Left lung (tissue), 10 donors: Measurements from ENCODE around the gene INPP5D. TPM values are rescaled to one million over a fixed set of nuclear protein-coding genes. Genes with fewer than 3 reads are reported as not detected.
A peak's percentile ranks its signal among the peaks of the same experiment; 100 is the strongest.

Source experiments
- ATAC-seq: fragments of 200-7000 bp; cut with Tn5 transposase; one replicate; pipeline ENCODE4 v1.9.1; 2020; ENCODE audit warnings: moderate library complexity
- DNase-seq, 4 donors: peaks; one replicate each; pipeline ENCODE4 v3.0.0-alpha.2; 2013 to 2020
- H3K27ac ChIP-seq, 2 donors: fragments of 200-600 bp; sonication (generic) in 1 of 2; one replicate each; pipeline versions ENCODE4 v1.5.0 to v1.8.0; 2020 to 2021
- H3K27me3 ChIP-seq, 2 donors: fragments of 200-600 bp; sonication (generic) in 1 of 2; one replicate each; pipeline versions ENCODE4 v1.5.0 to v1.8.0; 2020 to 2021
- H3K36me3 ChIP-seq, 2 donors: fragments of 200-600 bp; sonication (generic) in 1 of 2; one replicate each; pipeline versions ENCODE4 v1.5.0 to v1.8.0; 2020 to 2021
- H3K4me1 ChIP-seq, 2 donors: fragments of 200-600 bp; one replicate each; pipeline ENCODE4 v1.8.0; 2021
- H3K4me3 ChIP-seq, 2 donors: fragments of 200-600 bp; sonication (generic) in 1 of 2; one replicate each; pipeline versions ENCODE4 v1.5.0 to v1.8.0; 2020 to 2021; ENCODE audit warnings: mild to moderate bottlenecking in 1 of 2
- H3K9me3 ChIP-seq, 2 donors: fragments of 200-600 bp; sonication (generic) in 1 of 2; one replicate each; pipeline versions ENCODE4 v1.5.0 to v1.8.0; 2020 to 2021
- CTCF ChIP-seq, 2 donors: fragments of 200-600 bp; sonication (generic) in 1 of 2; IDR thresholded peaks; one replicate each; pipeline versions ENCODE4 v1.5.0 to v1.8.0; 2021; ENCODE audit warnings: antibody characterized with exemption in 2 of 2
- intact Hi-C, 2 donors: fragments of 100-400 bp; cut with DNase I; formaldehyde crosslinking; loops; one replicate each; pipeline versions ENCODE4 v1.11.2 to v1.14.2; 2022
- polyA plus RNA-seq, 6 donors: library from polyadenylated mRNA; unstranded; fragments of 120-200 nt; gene quantifications; one replicate each; pipeline ENCODE4 v1.2.1, GENCODE V29; 2013; ENCODE audit not compliant: insufficient read length in 6 of 6
- total RNA-seq, 2 donors: library from RNA; stranded (reverse); fragmentation: NEBNext Ultra II Directional; extraction: Animal tissue kit (Norgen Biotek cat#: 25700); gene quantifications; one replicate each; pipeline ENCODE4 v1.2.1, GENCODE V29; 2021
- donor health status: DM: no; HTN: yes; CAD: no.
- donor health status: DM: no; HTN: no; CAD: no.

The INPP5D gene
- total and polyA plus RNA-seq, 8 donors: 10.8 to 40.5 (median 15.0) TPM

GRCh38 chr2:233079953-233080835 is 20.1 kb downstream of the INPP5D start:
- intact Hi-C loops: no loop called here
- peaks cover 13 to 95% of the 10 kb centered on the region in 2 donors for H3K4me1 ChIP-seq
- no peak for TF ChIP-seq CTCF (IDR thresholded peaks at IDR 0.05)
- peaks cover 0 to 6% of the 10 kb centered on the region in 2 donors for H3K36me3 ChIP-seq
- H3K4me3 ChIP-seq: no peak overlapping the region
- H3K27me3 ChIP-seq: no peaks in the 10 kb centered on the region
- H3K9me3 ChIP-seq: no peaks in the 10 kb centered on the region
- ATAC-seq: no peak
- H3K27ac ChIP-seq: peak overlapping the region in 1 of 2 donors; percentile 96
- DNase-seq: no peak

GRCh38 chr2:233080836-233081229 is 20.7 kb downstream of the INPP5D start:
- H3K27me3 ChIP-seq: no peaks in the 10 kb centered on the region
- peak overlapping the region in 1 of 2 donors; percentile 96 for H3K27ac ChIP-seq
- DNase-seq (no peak), ATAC-seq (no peak)
- peaks cover 11 to 95% of the 10 kb centered on the region in 2 donors for H3K4me1 ChIP-seq
- no peaks in the 10 kb centered on the region for H3K9me3 ChIP-seq
- intact Hi-C loops: no loop called here
- peaks cover 0 to 6% of the 10 kb centered on the region in 2 donors for H3K36me3 ChIP-seq
- TF ChIP-seq CTCF (IDR thresholded peaks at IDR 0.05): no peak
- no peak overlapping the region for H3K4me3 ChIP-seq

- DNase-seq (no peak), ATAC-seq (no peak)
- peak overlapping the region in 1 of 2 donors; percentile 96 for H3K27ac ChIP-seq
- no peaks in the 10 kb centered on the region for H3K27me3 ChIP-seq
- no peak overlapping the region for H3K4me3 ChIP-seq
- H3K9me3 ChIP-seq: no peaks in the 10 kb centered on the region
- TF ChIP-seq CTCF (IDR thresholded peaks at IDR 0.05): no peak
- intact Hi-C loops: no loop called here
- peaks cover 11 to 95% of the 10 kb centered on the region in 2 donors for H3K4me1 ChIP-seq
- H3K36me3 ChIP-seq: peaks cover 0 to 6% of the 10 kb centered on the region in 2 donors
Measured at GRCh38 chr2:233081232-233081730, 21.1 kb downstream of the INPP5D start.

GRCh38 chr2:233081731-233082221 is 21.6 kb downstream of the INPP5D start:
- Histone ChIP-seq H3K4me3 (no peak overlapping the region), H3K27ac (peak overlapping the region in 1 of 2 donors; percentile 96), H3K36me3 (peaks cover 0 to 6% of the 10 kb centered on the region in 2 donors), H3K4me1 (peaks cover 11 to 95% of the 10 kb centered on the region in 2 donors), H3K9me3 (no peaks in the 10 kb centered on the region), H3K27me3 (no peaks in the 10 kb centered on the region)
- ATAC-seq (no peak), DNase-seq (no peak)
- TF ChIP-seq CTCF (IDR thresholded peaks at IDR 0.05): no peak
- intact Hi-C loops: no loop called here
